Measurements from ENCODE around the gene FOXC2.
A peak's percentile ranks its signal among the peaks of the same experiment; 100 is the strongest.

FOXC2 gene

GRCh38 chr16:86556576-86556975 lies 10.1 kb upstream of the FOXC2 start:
- DNase-seq (ENCODE audit: low read depth), result no peak

GRCh38 chr16:86557587-86557986 lies 9.0 kb upstream of the FOXC2 start:
- DNase-seq (ENCODE audit: low read depth), result no peak

GRCh38 chr16:86558355-86559193 lies 8.1 kb upstream of the FOXC2 start:
- DNase-seq (ENCODE audit: low read depth), result no peak

DNA sequence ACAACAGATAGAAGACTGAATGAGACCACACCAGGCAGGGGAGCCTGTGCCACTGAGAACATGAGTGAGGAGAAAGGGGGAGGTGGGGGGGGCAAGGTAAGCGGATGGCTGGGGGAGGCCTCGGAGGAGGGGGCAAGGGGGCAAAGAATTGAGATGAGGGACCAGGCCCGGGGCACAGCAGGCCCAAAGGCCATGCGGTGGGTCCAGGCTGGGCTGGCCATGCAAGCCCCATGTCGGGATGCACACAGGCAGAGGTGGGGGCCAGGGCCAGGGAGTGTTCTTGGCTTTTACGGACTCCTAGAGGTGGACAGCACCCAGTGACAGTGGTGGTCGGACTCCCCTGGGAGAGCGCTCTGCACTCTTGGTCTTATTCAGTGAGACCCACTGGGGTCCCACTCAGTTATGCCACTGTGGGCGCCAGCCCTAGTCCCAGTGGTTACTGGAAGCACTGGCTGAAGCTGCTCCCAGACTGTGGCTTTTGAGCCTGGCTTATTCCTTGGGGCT lies 6.8 kb upstream of the FOXC2 start:
- DNase-seq (ENCODE audit: low read depth), result no peak

GRCh38 chr16:86562356-86562755 lies 4.3 kb upstream of the FOXC2 start:
- no peak for DNase-seq (ENCODE audit: low read depth)

GRCh38 chr16:86563469-86564345 lies 2.9 kb upstream of the FOXC2 start:
- peak; percentile 77 for DNase-seq (ENCODE audit: low read depth)

DNA sequence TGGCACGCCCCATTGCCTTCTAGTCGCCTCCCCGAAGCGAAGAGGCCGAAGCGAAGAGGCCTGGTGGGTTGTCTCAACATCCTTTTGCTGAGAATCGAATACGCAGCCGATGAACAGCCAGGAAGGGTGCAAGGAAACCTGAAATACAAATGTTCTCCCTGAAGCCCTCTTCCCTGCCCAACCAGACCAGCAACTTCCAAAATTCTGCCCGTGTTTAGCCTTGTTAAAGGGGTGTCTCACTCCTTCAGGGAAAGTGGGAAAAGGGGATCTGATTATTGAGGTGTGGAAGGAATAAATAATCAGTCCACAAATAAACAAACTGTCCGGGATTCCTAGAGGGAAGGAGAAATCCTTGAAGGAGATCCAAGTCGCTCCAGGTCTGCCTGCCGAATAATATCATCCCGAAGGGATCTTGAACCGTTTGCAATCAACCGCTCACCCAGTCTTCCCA lies 1.4 kb upstream of the FOXC2 start:
- DNase-seq (ENCODE audit: low read depth), result no peak

- no peak for DNase-seq (ENCODE audit: low read depth)
Observed at GRCh38 chr16:86565644-86566511, 751 bp upstream of the FOXC2 start.

- peak; percentile 63 for DNase-seq (ENCODE audit: low read depth)
Observed at GRCh38 chr16:86566966-86567700, 504 bp downstream of the FOXC2 start.

GRCh38 chr16:86567701-86568581 lies 1.3 kb downstream of the FOXC2 start:
- no peak for DNase-seq (ENCODE audit: low read depth)

- no peak for DNase-seq (ENCODE audit: low read depth)
Observed at GRCh38 chr16:86568677-86569623, 2.3 kb downstream of the FOXC2 start.

DNA sequence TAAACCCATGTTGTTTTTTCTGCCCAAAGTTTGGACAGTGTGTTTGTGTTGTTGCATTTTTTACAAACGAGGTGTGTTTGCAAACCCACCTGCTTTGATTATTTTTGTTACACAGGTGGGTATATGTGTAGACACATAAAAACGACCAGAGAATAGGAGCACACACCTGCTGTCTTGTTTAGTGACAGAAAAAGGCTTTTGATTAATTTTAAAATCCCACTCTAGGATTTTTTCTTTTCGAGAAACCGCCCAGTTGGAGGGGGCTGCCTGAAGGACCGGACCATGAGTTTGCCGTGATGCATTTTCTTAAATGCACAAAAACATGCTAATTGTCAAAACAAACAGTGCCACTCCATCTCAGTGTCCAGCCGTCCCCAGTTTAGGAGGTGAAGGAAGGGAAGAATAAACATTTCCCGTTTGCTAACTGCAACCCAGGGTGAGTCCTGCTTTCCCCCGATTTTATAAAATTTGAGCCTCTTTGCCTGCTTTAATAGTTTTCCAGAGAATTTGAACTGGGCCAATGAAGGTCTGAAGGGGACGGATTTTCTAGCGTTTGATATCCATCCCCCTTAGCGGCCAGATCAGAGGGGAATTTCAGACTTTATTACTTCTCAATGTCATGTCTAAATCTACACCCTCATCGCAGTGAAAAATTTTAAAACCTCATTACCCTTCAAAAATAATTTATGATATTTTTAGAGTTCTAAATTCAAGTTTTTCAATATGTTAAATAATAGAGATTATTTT lies 3.2 kb downstream of the FOXC2 start:
- no peak for DNase-seq (ENCODE audit: low read depth)

DNA sequence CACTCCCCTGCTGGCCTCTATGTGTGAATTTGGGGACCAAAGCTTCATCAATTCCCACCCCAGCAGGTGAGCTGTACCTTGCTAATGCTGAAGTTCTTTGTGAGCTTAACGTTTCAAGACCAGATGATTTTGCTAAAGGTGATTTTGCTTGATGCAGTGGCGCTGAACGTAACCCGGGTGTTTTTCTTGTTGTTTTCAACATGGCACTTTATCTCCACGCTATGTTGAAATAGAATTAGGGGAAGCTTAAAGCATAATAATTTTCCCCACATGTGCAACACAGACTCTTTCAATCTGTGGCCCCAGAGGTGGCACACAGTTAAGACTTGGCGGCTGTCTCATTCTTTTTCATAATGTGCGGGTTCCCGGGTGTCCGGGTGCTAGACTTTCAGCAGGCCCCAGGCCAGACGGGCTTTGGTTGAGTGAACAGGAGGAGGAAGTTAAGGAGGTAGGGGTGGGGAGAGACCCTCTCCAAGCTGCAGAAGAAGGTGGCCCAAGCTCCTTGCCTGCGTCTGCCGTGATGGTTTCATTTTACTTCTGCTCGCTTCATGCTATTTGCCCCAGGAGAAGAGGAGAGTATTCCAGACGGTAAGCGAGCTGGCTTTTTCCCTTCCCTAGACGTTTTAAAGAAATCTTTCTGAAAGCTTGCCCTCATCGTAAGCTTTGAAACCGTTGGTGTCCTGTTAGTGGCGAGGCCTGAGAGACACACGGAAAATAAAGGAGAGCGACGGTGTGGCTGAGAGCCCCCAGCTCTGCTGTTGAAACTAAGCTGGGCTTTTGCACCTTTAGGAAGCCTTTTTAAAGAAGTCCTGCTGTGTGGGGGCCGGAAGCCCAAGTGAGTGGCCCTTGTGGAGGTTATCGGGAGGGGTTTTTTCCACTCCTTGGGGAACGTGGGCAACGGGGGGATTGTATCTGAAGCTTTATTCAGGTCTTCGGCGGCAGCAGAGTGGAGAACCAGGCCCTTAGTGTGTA lies 4.2 kb downstream of the FOXC2 start:
- DNase-seq (ENCODE audit: low read depth), result peak; percentile 53

GRCh38 chr16:86571530-86571915 lies 4.9 kb downstream of the FOXC2 start:
- no peak for DNase-seq (ENCODE audit: low read depth)

GRCh38 chr16:86572041-86572521 lies 5.5 kb downstream of the FOXC2 start:
- DNase-seq (ENCODE audit: low read depth), result no peak

DNA sequence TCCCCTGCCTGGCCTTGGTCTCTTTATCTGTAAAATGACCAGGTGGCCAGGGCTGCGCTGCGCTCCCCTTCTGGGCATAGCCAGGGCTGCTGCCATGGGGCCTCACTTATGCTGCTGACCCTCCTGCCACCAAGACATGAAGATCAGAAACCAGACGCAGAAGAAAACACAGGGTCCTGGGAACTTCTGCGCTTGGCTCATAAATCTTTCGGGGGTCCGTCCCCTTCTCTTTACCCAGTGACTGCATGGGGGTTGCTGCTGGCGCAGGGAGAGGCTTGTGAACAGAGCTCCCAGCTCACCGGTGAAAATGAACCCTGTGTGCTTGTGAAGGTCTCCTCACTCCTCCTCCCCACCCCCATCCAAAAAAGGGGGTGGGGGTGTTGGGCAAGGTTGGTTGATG lies 6.0 kb downstream of the FOXC2 start:
- no peak for DNase-seq (ENCODE audit: low read depth)

GRCh38 chr16:86573215-86573614 lies 6.6 kb downstream of the FOXC2 start:
- no peak for DNase-seq (ENCODE audit: low read depth)
